Karpas-422 (cell line): ENCODE data around the gene BCAP31. TPM values are rescaled to one million over a fixed set of nuclear protein-coding genes. Genes with fewer than 3 reads are reported as not detected.
A peak's percentile ranks its signal among the peaks of the same experiment; 100 is the strongest.

Experiments used
- DNase-seq: peaks from one replicate; pipeline ENCODE4 v3.0.0-alpha.2; 2015
- H2AFZ ChIP-seq: fragments of 200-600 bp; sonication (generic); 2 replicates; pipeline ENCODE4 v1.6.1; 2014; ENCODE audit warnings: antibody characterized with exemption, low read length, mixed read lengths
- H3K27ac ChIP-seq: fragments of 200-600 bp; sonication (generic); 2 replicates; pipeline ENCODE4 v1.5.1; 2014; ENCODE audit warnings: mild to moderate bottlenecking, low read length, moderate library complexity
- H3K27me3 ChIP-seq: fragments of 200-600 bp; sonication (generic); 2 replicates; pipeline ENCODE4 v1.6.1; 2014; ENCODE audit warnings: low read length, mixed read lengths
- H3K36me3 ChIP-seq: fragments of 200-600 bp; sonication (generic); 2 replicates; pipeline ENCODE4 v1.6.1; 2014; ENCODE audit warnings: low read length, mixed read lengths; ENCODE audit not compliant: insufficient read depth
- H3K4me1 ChIP-seq: fragments of 200-600 bp; sonication (generic); 2 replicates; pipeline ENCODE4 v1.6.1; 2014; ENCODE audit warnings: mild to moderate bottlenecking, low read length, mixed read lengths
- H3K4me2 ChIP-seq: fragments of 200-600 bp; sonication (generic); 2 replicates; pipeline ENCODE4 v1.6.1; 2014; ENCODE audit warnings: low read length, low read depth, mild to moderate bottlenecking; ENCODE audit not compliant: poor library complexity, severe bottlenecking
- H3K4me3 ChIP-seq: fragments of 200-600 bp; sonication (generic); 2 replicates; pipeline ENCODE4 v1.5.1; 2014; ENCODE audit warnings: mild to moderate bottlenecking, antibody characterized with exemption, low read length, mixed read lengths
- H3K79me2 ChIP-seq: fragments of 200-600 bp; sonication (generic); 2 replicates; pipeline ENCODE4 v1.6.1; 2014; ENCODE audit warnings: mild to moderate bottlenecking, low read length, mixed read lengths
- H3K9ac ChIP-seq: fragments of 200-600 bp; sonication (generic); 2 replicates; pipeline ENCODE4 v1.6.0; 2014; ENCODE audit warnings: low read length
- H3K9me2 ChIP-seq: fragments of 200-600 bp; sonication (generic), shearing (Covaris generic); replicated peaks from 2 replicates; pipeline ENCODE4 v1.6.0; 2014; ENCODE audit warnings: mild to moderate bottlenecking, low read length, moderate library complexity; ENCODE audit not compliant: insufficient read depth
- H3K9me3 ChIP-seq: fragments of 300-700, 200-600 bp; sonication (generic); 2 replicates; pipeline ENCODE4 v1.6.1; 2014; ENCODE audit warnings: low read length, mixed read lengths
- H4K20me1 ChIP-seq: fragments of 200-600 bp; sonication (generic); 2 replicates; pipeline ENCODE4 v1.6.1; 2014; ENCODE audit warnings: mild to moderate bottlenecking, antibody characterized with exemption, low read length, low read depth; ENCODE audit not compliant: insufficient read depth
- small RNA-seq: library from RNA; depleted of rRNA; stranded (forward); fragments of <200 nt; gene quantifications from one replicate; pipeline ENCODE3, GENCODE V24; 2014
- total RNA-seq: library from RNA; depleted of rRNA; stranded (reverse); fragments of >200 nt; shearing (Covaris generic); gene quantifications from 2 replicates; pipeline ENCODE4 v1.2.3, GENCODE V29; 2014; ENCODE audit warnings: low replicate concordance; rRNA removed

BCAP31 gene
- total RNA-seq, 1 experiment from 2014 or later, result 110 TPM

GRCh38 chrX:153653556-153653955 lies 70.6 kb downstream of the BCAP31 start:
- Histone ChIP-seq H3K9me3 (no peaks in the 10 kb centered on the region), H3K27me3 (no peaks in the 10 kb centered on the region), H3K27ac (no peak overlapping the region), H3K4me3 (no peak overlapping the region), H3K4me1 (no peaks in the 10 kb centered on the region), H3K9me2 (no peaks in the 10 kb centered on the region), H3K79me2 (no peaks in the 10 kb centered on the region), H2AFZ (no peak overlapping the region), H3K4me2 (no peak overlapping the region), H3K9ac (no peak overlapping the region), H4K20me1 (no peaks in the 10 kb centered on the region), H3K36me3 (no peaks in the 10 kb centered on the region)
- no peak for DNase-seq

GRCh38 chrX:153651540-153652079 lies 72.6 kb downstream of the BCAP31 start:
- no peaks in the 10 kb centered on the region for H3K79me2 ChIP-seq
- no peaks in the 10 kb centered on the region for H3K36me3 ChIP-seq
- no peaks in the 10 kb centered on the region for H4K20me1 ChIP-seq
- H3K4me3 ChIP-seq, result no peak overlapping the region
- no peaks in the 10 kb centered on the region for H3K9me3 ChIP-seq
- no peaks in the 10 kb centered on the region for H3K9me2 ChIP-seq
- no peak overlapping the region for H2AFZ ChIP-seq
- H3K27me3 ChIP-seq, result no peaks in the 10 kb centered on the region
- DNase-seq, result peak; percentile 68
- no peak overlapping the region for H3K4me2 ChIP-seq
- no peak overlapping the region for H3K27ac ChIP-seq
- no peaks in the 10 kb centered on the region for H3K4me1 ChIP-seq
- no peak overlapping the region for H3K9ac ChIP-seq

- no peaks in the 10 kb centered on the region for H3K9me3 ChIP-seq
- no peak overlapping the region for H3K4me3 ChIP-seq
- H3K4me2 ChIP-seq, result no peak overlapping the region
- H3K4me1 ChIP-seq, result no peaks in the 10 kb centered on the region
- no peaks in the 10 kb centered on the region for H3K27me3 ChIP-seq
- H3K27ac ChIP-seq, result no peak overlapping the region
- H3K36me3 ChIP-seq, result no peaks in the 10 kb centered on the region
- H3K9me2 ChIP-seq, result no peaks in the 10 kb centered on the region
- H3K9ac ChIP-seq, result no peak overlapping the region
- DNase-seq, result no peak
- H4K20me1 ChIP-seq, result no peaks in the 10 kb centered on the region
- H3K79me2 ChIP-seq, result no peaks in the 10 kb centered on the region
- no peak overlapping the region for H2AFZ ChIP-seq
These were observed 73.2 kb downstream of the BCAP31 start for GRCh38 chrX:153650959-153651358.

Small RNA genes within 50 kb of the gene (small RNA-seq; reads per million reads assigned to genes)
- not detected for gene RN7SL687P

Other genes with a start within 250 kb of the BCAP31 start
- gene BGN, start 229.4 kb downstream of the BCAP31 start, total RNA-seq, result not detected in 2 replicates
- not detected in 2 replicates for gene ATP2B3, start 206.7 kb downstream of the BCAP31 start, total RNA-seq
- 29.1 and 55.4 TPM in 2 replicates for gene CCNQ, start 125.2 kb downstream of the BCAP31 start, total RNA-seq
- not detected in 2 replicates for gene DUSP9, start 77.2 kb downstream of the BCAP31 start, total RNA-seq
- gene PNCK, start 50.6 kb downstream of the BCAP31 start, total RNA-seq, result not detected in 2 replicates
- gene SLC6A8, start 36.5 kb downstream of the BCAP31 start, total RNA-seq, result 0.14 TPM in 1 of 2 replicates, not detected in the other
- 1.9 and 4.1 TPM in 2 replicates for gene ABCD1, start 469 bp upstream of the BCAP31 start, total RNA-seq
- not detected in 2 replicates for gene PLXNB3, start 39.9 kb upstream of the BCAP31 start, total RNA-seq
- not detected in 2 replicates for gene SRPK3, start 56.7 kb upstream of the BCAP31 start, total RNA-seq
- 46.5 and 80.7 TPM in 2 replicates for gene IDH3G, start 70.0 kb upstream of the BCAP31 start, total RNA-seq
- gene SSR4, start 70.3 kb upstream of the BCAP31 start, total RNA-seq, result 249 and 310 TPM in 2 replicates
- gene PDZD4, start 106.2 kb upstream of the BCAP31 start, total RNA-seq, result not detected in 2 replicates
- not detected in 2 replicates for gene L1CAM, start 161.8 kb upstream of the BCAP31 start, total RNA-seq
- gene AVPR2, start 180.3 kb upstream of the BCAP31 start, total RNA-seq, result not detected in 2 replicates
- 104 and 218 TPM in 2 replicates for gene ARHGAP4, start 201.9 kb upstream of the BCAP31 start, total RNA-seq
- 103 and 144 TPM in 2 replicates for gene NAA10, start 210.7 kb upstream of the BCAP31 start, total RNA-seq
- 0.22 and 0.26 TPM in 2 replicates for gene RENBP, start 220.3 kb upstream of the BCAP31 start, total RNA-seq
- 16.8 and 29.4 TPM in 2 replicates for gene HCFC1, start 247.4 kb upstream of the BCAP31 start, total RNA-seq
- gene TMEM187, start 248.4 kb upstream of the BCAP31 start, total RNA-seq, result 1.5 and 3.9 TPM in 2 replicates